ENCODE measurements around the gene TGFBR3L. TPM values are rescaled to one million over a fixed set of nuclear protein-coding genes. Genes with fewer than 3 reads are reported as not detected.

Gene TGFBR3L
- total and polyA plus RNA-seq, 2 donors (not counting 3 experiments of a cell fraction or from before 2014, with no cell fraction given), result 0.35 TPM; not detected in 1

DNA sequence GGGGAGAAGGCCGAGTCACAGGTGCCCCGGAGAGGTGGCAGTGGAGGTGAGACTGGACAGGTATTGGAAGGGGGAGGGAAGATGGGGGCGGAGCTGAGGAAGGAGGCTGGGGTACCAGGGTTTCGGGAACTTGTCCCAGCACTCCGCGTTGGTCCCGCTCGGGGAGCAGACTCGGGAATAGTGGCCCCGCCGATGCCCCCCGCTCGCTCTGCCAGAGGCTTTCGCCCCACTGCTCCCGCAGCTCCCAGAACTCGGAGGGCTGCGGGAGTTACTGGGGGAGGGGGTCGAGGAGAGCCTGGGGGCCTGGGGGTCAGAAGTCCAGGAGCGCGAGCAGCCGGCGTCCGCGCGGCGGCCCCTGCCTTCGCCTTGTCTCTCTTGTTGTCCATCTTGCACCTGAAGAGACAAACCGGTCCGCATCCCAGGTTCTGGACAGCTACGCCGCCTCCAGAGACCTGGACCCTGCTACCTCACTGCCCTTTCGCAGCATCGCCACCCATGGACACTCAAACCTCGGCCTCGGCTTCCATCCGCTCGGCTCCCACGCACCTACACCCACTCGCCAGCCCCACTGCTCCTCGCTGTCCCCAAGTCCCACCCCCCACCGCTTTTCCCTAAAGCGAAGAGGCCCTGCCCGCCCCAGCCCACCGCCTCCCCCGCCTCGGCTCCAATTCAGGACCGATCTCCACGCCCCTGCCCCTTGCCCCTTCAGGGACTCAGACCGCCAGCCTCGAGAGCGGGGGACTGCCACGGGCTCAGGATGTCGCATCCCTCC, 41.1 kb upstream of the TGFBR3L start:
- Histone ChIP-seq H2AFZ (ENCODE audit: low read depth, low read length) (no peak overlapping the region), H3K4me1 (ENCODE audit: control insufficient read depth, extremely low read depth, insufficient read depth, low read length) (peaks cover 5% of the 10 kb centered on the region), H3K27ac (ENCODE audit: insufficient read depth, low read depth, low read length) (no peak overlapping the region), H3K9me3 (replicated peaks; ENCODE audit: control insufficient read depth, insufficient read depth, low read length) (no peaks in the 10 kb centered on the region), H3K9me1 (replicated peaks; ENCODE audit: control insufficient read depth, extremely low read depth, insufficient read depth, low read length) (no peaks in the 10 kb centered on the region), H3K27me3 (ENCODE audit: control insufficient read depth in 2 of 2, insufficient read depth in 2 of 2, low read length in 2 of 2) (peaks cover 11 to 25% of the 10 kb centered on the region in 2 experiments), H3K9ac (replicated peaks; ENCODE audit: extremely low read depth, insufficient read depth, low read length) (no peak overlapping the region), H3K79me2 (ENCODE audit: control insufficient read depth, insufficient read depth, low read length) (no peaks in the 10 kb centered on the region), H3K4me3 (replicated peaks in 1 of 3; ENCODE audit: insufficient read depth in 1 of 3, low read depth in 1 of 3, low read length in 3 of 3) (no peak overlapping the region), H3K36me3 (ENCODE audit: control insufficient read depth in 2 of 2, extremely low read depth in 1 of 2, insufficient read depth in 2 of 2, low read length in 2 of 2) (no peaks in the 10 kb centered on the region), H4K20me1 (replicated peaks; ENCODE audit: control insufficient read depth, extremely low read depth, insufficient read depth, low read length) (no peaks in the 10 kb centered on the region), H3K4me2 (ENCODE audit: insufficient read depth, low read length) (no peak overlapping the region)
- intact Hi-C loops (cut with micrococcal nuclease), result loop anchor here (5.0 kb wide), 1 partner anchor 41 kb away; the partner anchor contains the start of gene EVI5L
- ChIA-PET CTCF (no interaction called here), POLR2A (no interaction called here)
- no TSS peak for BruUV-seq (replicated peaks)
- TF ChIP-seq MYC (IDR thresholded peaks at IDR 0.05; ENCODE audit: low read depth, low read length) (no peak), GATA2 (IDR thresholded peaks at IDR 0.05; ENCODE audit: insufficient read depth, insufficient read length, low read depth, low read length) (no peak), EZH2 (IDR thresholded peaks at IDR 0.05; ENCODE audit: borderline replicate concordance, low read depth, low read length, severe bottlenecking) (peak; percentile 28)
- dilution Hi-C loops (cut with MboI; ENCODE audit: extremely low pct_ligation_motif_present, low sequenced_read_pairs), result no loop called here
- FAIRE-seq (no peak), DNase-seq (ENCODE audit: low read depth, low spot score) (no peak)

DNA sequence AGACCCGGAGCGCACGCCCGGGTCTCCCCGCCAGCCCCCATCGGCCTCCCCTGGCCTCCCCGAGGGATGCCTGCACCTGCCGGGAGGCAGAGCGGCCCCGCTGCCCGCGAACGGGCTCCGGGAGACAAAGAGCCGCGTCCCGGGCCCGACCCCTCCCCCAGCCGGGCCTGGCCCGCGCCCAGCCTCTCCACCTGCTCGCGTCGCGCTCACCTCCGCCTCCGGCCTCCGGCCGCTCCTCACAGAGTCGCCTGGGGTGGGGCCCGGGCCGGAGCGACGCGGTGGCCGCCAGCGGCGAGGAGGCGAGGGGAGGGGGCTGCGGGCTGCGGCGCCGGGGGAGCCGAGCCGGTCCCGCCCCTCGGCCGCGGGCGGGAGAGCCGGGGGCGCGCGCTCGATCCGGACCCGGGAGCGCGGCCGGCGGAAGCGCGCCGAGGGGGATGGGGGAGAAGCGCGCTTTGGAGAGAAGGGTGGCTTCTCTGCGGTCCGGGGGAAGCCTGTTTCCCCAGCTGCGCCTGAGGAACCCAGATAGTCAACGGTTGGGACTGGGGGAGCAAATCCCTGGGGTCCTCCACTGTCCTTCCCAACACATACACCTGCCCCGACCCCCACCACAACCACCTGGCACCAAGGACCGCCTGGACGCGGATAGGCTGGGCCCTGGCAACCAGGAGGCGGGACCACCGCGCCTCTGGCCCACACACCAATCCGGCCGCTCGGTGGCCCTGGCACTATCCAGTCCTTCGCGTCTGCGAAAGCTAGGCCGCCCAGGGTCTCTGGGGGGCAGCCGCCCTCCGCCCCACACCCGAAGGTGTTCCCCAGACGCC, 40.3 kb upstream of the TGFBR3L start, which contains the start of gene PRR36:
TSS of gene PRR36 (minus strand) at position 315 of the 821 bp plus-strand sequence. CDS start 701 bp downstream, outside the sequence.
- Histone ChIP-seq H3K9me3 (replicated peaks; ENCODE audit: control insufficient read depth, insufficient read depth, low read length) (no peaks in the 10 kb centered on the region), H3K4me1 (ENCODE audit: control insufficient read depth, extremely low read depth, insufficient read depth, low read length) (no peaks in the 10 kb centered on the region), H3K79me2 (ENCODE audit: control insufficient read depth, insufficient read depth, low read length) (no peaks in the 10 kb centered on the region), H3K4me2 (ENCODE audit: insufficient read depth, low read length) (no peak within 1 kb of the TSS), H3K9ac (replicated peaks; ENCODE audit: extremely low read depth, insufficient read depth, low read length) (no peak within 1 kb of the TSS), H3K27me3 (ENCODE audit: control insufficient read depth in 2 of 2, insufficient read depth in 2 of 2, low read length in 2 of 2) (peaks cover 11 to 25% of the 10 kb centered on the region in 2 experiments), H3K9me1 (replicated peaks; ENCODE audit: control insufficient read depth, extremely low read depth, insufficient read depth, low read length) (no peaks in the 10 kb centered on the region), H2AFZ (ENCODE audit: low read depth, low read length) (no peak within 1 kb of the TSS), H4K20me1 (replicated peaks; ENCODE audit: control insufficient read depth, extremely low read depth, insufficient read depth, low read length) (no peaks in the 10 kb centered on the region), H3K36me3 (ENCODE audit: control insufficient read depth in 2 of 2, extremely low read depth in 1 of 2, insufficient read depth in 2 of 2, low read length in 2 of 2) (no peaks in the 10 kb centered on the region), H3K4me3 (replicated peaks in 1 of 3; ENCODE audit: insufficient read depth in 1 of 3, low read depth in 1 of 3, low read length in 3 of 3) (peak within 1 kb of the TSS in 1 of 3 experiments; percentile 6), H3K27ac (ENCODE audit: insufficient read depth, low read depth, low read length) (no peak within 1 kb of the TSS)
- DNase-seq (ENCODE audit: low read depth, low spot score) (peak; percentile 35), FAIRE-seq (no peak)
- no TSS peak for BruUV-seq (replicated peaks)
- intact Hi-C loops (cut with micrococcal nuclease), result loop anchor here (5.0 kb wide), 1 partner anchor 42 kb away; the partner anchor contains the start of gene EVI5L
- POLR2A ChIA-PET, result interaction anchor here (0.6 kb wide), 1 partner anchor 473 kb away, joined by 3 read pairs; no protein-coding TSS in a partner anchor
- CTCF ChIA-PET, result interaction anchor here (1.0 kb wide), 2 partner anchors 11 to 13 kb away, joined by 3 read pairs; no protein-coding TSS in a partner anchor
- dilution Hi-C loops (cut with MboI; ENCODE audit: extremely low pct_ligation_motif_present, low sequenced_read_pairs), result no loop called here
- TF ChIP-seq EZH2 (IDR thresholded peaks at IDR 0.05; ENCODE audit: borderline replicate concordance, low read depth, low read length, severe bottlenecking) (peak; percentile 90), POLR2AphosphoS5 (IDR thresholded peaks at IDR 0.05; ENCODE audit: insufficient read depth, low read depth, low read length) (no peak)
